ENCODE results near the gene TMEM203. TPM values are rescaled to one million over a fixed set of nuclear protein-coding genes. Genes with fewer than 3 reads are reported as not detected.

The TMEM203 gene
- total and polyA plus RNA-seq, 2 experiments from 2014 or later, result 32.7 to 53.4 TPM

GRCh38 chr9:137181680-137182079 is 23.8 kb downstream of the TMEM203 start:
- DNase-seq (ENCODE audit: low spot score) (no peak), ATAC-seq (no peak)
- H3K27ac ChIP-seq (ENCODE audit: low read depth), result no peak overlapping the region
- H3K4me3 ChIP-seq, result no peak overlapping the region
- no peaks in the 10 kb centered on the region for H3K27me3 ChIP-seq (ENCODE audit: insufficient read depth)
- Mint-ChIP-seq H3K27me3 (ENCODE audit: insufficient read depth, low read depth, poor library complexity) (peaks cover 4% of the 10 kb centered on the region), H3K4me3 (no peak overlapping the region; the same call in 2 of the 3 replicates), H3K4me1 (no peaks in the 10 kb centered on the region; the same call in 2 of the 3 replicates), H3K9me3 (no peaks in the 10 kb centered on the region), H3K27ac (no peak overlapping the region), H3K36me3 (ENCODE audit: low read depth) (peaks cover 25% of the 10 kb centered on the region)
- peaks cover 4% of the 10 kb centered on the region for H3K79me2 ChIP-seq (replicated peaks; ENCODE audit: insufficient read depth)
- peaks cover 4% of the 10 kb centered on the region; the same call in 1 of the 2 replicates for H3F3A ChIP-seq (replicated peaks; ENCODE audit: low read depth)
- no peaks in the 10 kb centered on the region for H4K20me1 ChIP-seq (replicated peaks; ENCODE audit: insufficient read depth)
- no peaks in the 10 kb centered on the region for H3K36me3 ChIP-seq (ENCODE audit: insufficient read depth)
- no peak for TF ChIP-seq JUNB (IDR thresholded peaks at IDR 0.05; ENCODE audit: unreplicated experiment)
- TF ChIP-seq ZNF114 (CRISPR knock-in tag; IDR thresholded peaks at IDR 0.05), result no peak
- TF ChIP-seq STAT1 (IDR thresholded peaks at IDR 0.05; ENCODE audit: unreplicated experiment), result no peak
- no peak for TF ChIP-seq CTCF (conservative IDR thresholded peaks at IDR 0.05; ENCODE audit: low read depth in 2 of 2)
- no peak for TF ChIP-seq ZNF331 (CRISPR knock-in tag; IDR thresholded peaks at IDR 0.05; ENCODE audit: low read depth)
- TF ChIP-seq POLR2AphosphoS5 (IDR thresholded peaks at IDR 0.05; ENCODE audit: low read depth), result no peak
- no peak for TF ChIP-seq ZNF462 (CRISPR knock-in tag; IDR thresholded peaks at IDR 0.05)
- no peak for TF ChIP-seq ETS1 (IDR thresholded peaks at IDR 0.05)
- TF ChIP-seq REST (IDR thresholded peaks at IDR 0.05; ENCODE audit: unreplicated experiment), result no peak
- TF ChIP-seq EZH2 (IDR thresholded peaks at IDR 0.05; ENCODE audit: low read depth, unreplicated experiment), result no peak
- no peak for TF ChIP-seq CREB1 (CRISPR knock-in tag; IDR thresholded peaks at IDR 0.05; ENCODE audit: low read depth)
- no peak overlapping the region for H2AFZ ChIP-seq
- no peak overlapping the region for H3K4me2 ChIP-seq
- no peaks in the 10 kb centered on the region for H3K4me1 ChIP-seq (ENCODE audit: insufficient read depth)
- no peaks in the 10 kb centered on the region for H3K9me2 ChIP-seq (ENCODE audit: insufficient read depth)
